ENCODE data around the gene PINLYP. TPM values are rescaled to one million over a fixed set of nuclear protein-coding genes. Genes with fewer than 3 reads are reported as not detected.
"Not testable (repeated sequence)": the region's sequence is repeated elsewhere in the genome, so short reads cannot be mapped to it uniquely, and the experiment has no call there.

Gene PINLYP
- total RNA-seq, 1 donor from 2014 or later: 6.8 TPM

DNA sequence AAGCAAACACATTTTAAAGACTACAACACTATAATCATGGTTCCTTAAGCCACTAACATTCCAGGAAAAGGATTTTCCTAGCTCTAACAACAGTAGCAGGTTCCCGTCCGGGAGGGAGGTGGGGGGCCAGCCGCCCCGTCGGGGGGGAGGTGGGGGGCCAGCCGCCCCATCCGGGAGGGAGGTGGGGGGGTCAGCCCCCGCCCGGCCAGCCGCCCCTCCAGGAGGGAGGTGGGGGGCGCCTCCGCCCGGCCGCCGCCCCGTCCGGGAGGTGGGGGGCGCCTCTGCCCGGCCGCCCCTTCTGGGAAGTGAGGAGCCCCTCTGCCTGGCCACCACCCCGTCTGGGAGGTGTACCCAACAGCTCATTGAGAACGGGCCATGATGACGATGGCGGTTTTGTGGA, 27.7 kb upstream of the PINLYP start:
- H3K9me3 ChIP-seq (ENCODE audit: control insufficient read depth in 3 of 3, low read length in 3 of 3); H3K9ac ChIP-seq (ENCODE audit: low read depth in 1 of 3, low read length in 3 of 3); H3K27me3 ChIP-seq (ENCODE audit: control insufficient read depth in 3 of 3, insufficient read depth in 3 of 3, low read length in 3 of 3); H3K4me3 ChIP-seq (ENCODE audit: low read length in 3 of 3); H3K27ac ChIP-seq (ENCODE audit: low read depth, low read length); H3K4me1 ChIP-seq (ENCODE audit: control insufficient read depth in 3 of 3, insufficient read depth in 3 of 3, low read length in 3 of 3): not testable (repeated sequence)
- peaks cover 40 to 50% (median 47%) of the 10 kb centered on the region in 3 donors for H3K36me3 ChIP-seq (ENCODE audit: control insufficient read depth in 3 of 3, insufficient read depth in 3 of 3, low read length in 3 of 3)

DNA sequence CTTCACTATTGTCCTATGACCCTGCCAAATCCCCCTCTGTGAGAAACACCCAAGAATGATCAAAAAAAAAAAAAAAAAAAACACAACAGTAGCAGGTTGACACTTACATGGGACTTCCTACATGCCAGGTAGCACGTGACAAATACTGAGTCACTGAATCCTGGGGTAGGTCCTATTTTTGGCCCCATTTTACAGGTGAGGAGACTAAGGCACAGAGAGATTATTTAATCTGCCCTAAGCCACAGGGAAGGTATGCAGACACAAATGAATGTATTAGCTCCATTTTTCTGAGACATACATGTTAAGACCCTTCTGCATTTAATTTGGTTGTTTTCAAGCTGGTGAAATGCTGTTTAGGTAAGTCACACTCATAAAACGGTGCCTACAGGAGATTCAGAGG, 26.9 kb upstream of the PINLYP start:
- peaks cover 38 to 50% (median 46%) of the 10 kb centered on the region in 3 donors for H3K36me3 ChIP-seq (ENCODE audit: control insufficient read depth in 3 of 3, insufficient read depth in 3 of 3, low read length in 3 of 3)
- no peak overlapping the region for H3K27ac ChIP-seq (ENCODE audit: low read depth, low read length)
- no peaks in the 10 kb centered on the region for H3K4me1 ChIP-seq (ENCODE audit: control insufficient read depth in 3 of 3, insufficient read depth in 3 of 3, low read length in 3 of 3)
- no peaks in the 10 kb centered on the region for H3K9me3 ChIP-seq (ENCODE audit: control insufficient read depth in 3 of 3, low read length in 3 of 3)
- H3K27me3 ChIP-seq (ENCODE audit: control insufficient read depth in 3 of 3, insufficient read depth in 3 of 3, low read length in 3 of 3): no peaks in the 10 kb centered on the region
- H3K9ac ChIP-seq (ENCODE audit: low read depth in 1 of 3, low read length in 3 of 3): no peak overlapping the region
- H3K4me3 ChIP-seq (ENCODE audit: low read length in 3 of 3): no peak overlapping the region

DNA sequence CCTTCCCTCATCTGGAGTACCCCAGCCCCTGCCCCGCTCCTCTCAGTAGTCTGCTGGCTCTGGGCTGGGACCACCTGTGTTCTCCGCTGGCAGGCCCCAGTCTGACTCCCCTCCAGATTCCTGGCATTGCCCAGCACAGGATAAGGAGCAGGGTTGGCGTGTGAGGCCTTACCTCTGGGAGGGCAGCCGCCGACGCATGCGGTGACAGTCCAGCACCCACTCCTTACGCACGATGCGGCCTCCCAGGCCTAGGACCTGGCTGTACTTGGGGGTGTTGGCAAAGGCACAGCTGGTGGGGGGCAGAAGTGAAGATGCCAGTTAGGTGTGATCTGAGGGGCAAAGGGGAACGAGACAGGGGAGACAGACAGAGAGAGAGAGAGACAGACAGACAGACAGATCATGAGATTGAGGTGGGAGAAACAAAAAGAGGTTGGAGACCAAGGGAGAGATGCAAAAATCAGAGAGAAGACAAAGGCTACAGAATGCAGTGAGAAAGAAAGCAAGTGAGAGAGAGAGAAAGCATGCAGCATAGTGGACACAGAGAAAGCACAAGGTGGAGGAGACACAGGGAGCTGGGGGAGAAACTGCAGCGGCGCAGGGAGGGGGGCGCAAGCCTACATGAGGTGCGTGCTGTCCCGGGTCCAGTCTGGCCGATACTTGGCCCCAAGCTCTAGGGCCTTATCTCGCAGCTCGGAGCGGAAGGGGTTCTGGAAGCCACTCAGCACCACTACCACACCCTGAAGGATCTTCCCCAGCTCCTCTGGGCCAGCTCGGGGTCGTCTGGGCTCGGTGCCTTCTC, 24.0 kb upstream of the PINLYP start:
- no peaks in the 10 kb centered on the region for H3K9me3 ChIP-seq (ENCODE audit: control insufficient read depth in 3 of 3, low read length in 3 of 3)
- H3K27me3 ChIP-seq (ENCODE audit: control insufficient read depth in 3 of 3, insufficient read depth in 3 of 3, low read length in 3 of 3): no peaks in the 10 kb centered on the region
- H3K36me3 ChIP-seq (ENCODE audit: control insufficient read depth in 3 of 3, insufficient read depth in 3 of 3, low read length in 3 of 3): peaks cover 36 to 43% (median 38%) of the 10 kb centered on the region in 3 donors
- no peaks in the 10 kb centered on the region for H3K4me1 ChIP-seq (ENCODE audit: control insufficient read depth in 3 of 3, insufficient read depth in 3 of 3, low read length in 3 of 3)
- H3K9ac ChIP-seq (ENCODE audit: low read depth in 1 of 3, low read length in 3 of 3): peak overlapping the region in 1 of 3 donors; percentile 8
- no peak overlapping the region for H3K4me3 ChIP-seq (ENCODE audit: low read length in 3 of 3)
- H3K27ac ChIP-seq (ENCODE audit: low read depth, low read length): no peak overlapping the region

DNA sequence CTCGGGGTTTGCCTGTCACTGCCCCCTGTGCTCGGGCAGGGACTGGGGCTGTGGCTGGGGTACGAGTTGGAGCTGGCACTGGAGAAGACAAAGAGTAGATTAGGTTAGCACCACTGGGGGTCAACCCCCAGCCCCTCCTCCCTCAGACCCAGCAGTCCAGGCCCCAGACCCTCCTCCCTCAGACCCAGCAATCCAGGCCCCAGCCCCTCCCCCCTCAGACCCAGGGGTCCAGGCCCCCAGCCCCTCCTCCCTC, 23.5 kb upstream of the PINLYP start:
- Histone ChIP-seq H3K9me3 (ENCODE audit: control insufficient read depth in 3 of 3, low read length in 3 of 3) (no peaks in the 10 kb centered on the region), H3K27ac (ENCODE audit: low read depth, low read length) (no peak overlapping the region), H3K36me3 (ENCODE audit: control insufficient read depth in 3 of 3, insufficient read depth in 3 of 3, low read length in 3 of 3) (peaks cover 35 to 43% (median 38%) of the 10 kb centered on the region in 3 donors), H3K4me1 (ENCODE audit: control insufficient read depth in 3 of 3, insufficient read depth in 3 of 3, low read length in 3 of 3) (no peaks in the 10 kb centered on the region), H3K9ac (ENCODE audit: low read depth in 1 of 3, low read length in 3 of 3) (no peak overlapping the region), H3K4me3 (ENCODE audit: low read length in 3 of 3) (no peak overlapping the region), H3K27me3 (ENCODE audit: control insufficient read depth in 3 of 3, insufficient read depth in 3 of 3, low read length in 3 of 3) (no peaks in the 10 kb centered on the region)

DNA sequence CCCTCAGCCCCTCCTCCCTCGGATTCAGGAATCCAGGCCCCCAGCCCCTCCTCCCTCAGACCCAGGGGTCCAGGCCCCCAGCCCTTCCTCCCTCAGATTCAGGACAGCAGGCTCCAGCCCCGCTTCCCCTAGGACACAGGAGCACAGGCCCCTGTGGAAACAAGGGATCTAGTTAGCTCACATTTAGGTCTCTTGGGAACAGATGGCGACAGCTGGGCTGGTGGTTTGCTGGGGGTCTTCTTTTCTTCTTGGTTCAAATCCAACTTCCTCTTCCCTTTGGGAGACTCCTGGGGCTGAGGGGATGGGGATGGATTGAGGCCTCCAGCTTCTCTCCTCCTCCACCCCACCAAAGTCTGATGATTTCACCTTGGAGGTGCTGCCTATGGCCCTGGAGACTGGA, 23.0 kb upstream of the PINLYP start:
- no peaks in the 10 kb centered on the region for H3K4me1 ChIP-seq (ENCODE audit: control insufficient read depth in 3 of 3, insufficient read depth in 3 of 3, low read length in 3 of 3)
- no peaks in the 10 kb centered on the region for H3K9me3 ChIP-seq (ENCODE audit: control insufficient read depth in 3 of 3, low read length in 3 of 3)
- H3K4me3 ChIP-seq (ENCODE audit: low read length in 3 of 3): no peak overlapping the region
- H3K36me3 ChIP-seq (ENCODE audit: control insufficient read depth in 3 of 3, insufficient read depth in 3 of 3, low read length in 3 of 3): peaks cover 37 to 43% (median 38%) of the 10 kb centered on the region in 3 donors
- H3K27me3 ChIP-seq (ENCODE audit: control insufficient read depth in 3 of 3, insufficient read depth in 3 of 3, low read length in 3 of 3): no peaks in the 10 kb centered on the region
- no peak overlapping the region for H3K9ac ChIP-seq (ENCODE audit: low read depth in 1 of 3, low read length in 3 of 3)
- no peak overlapping the region for H3K27ac ChIP-seq (ENCODE audit: low read depth, low read length)

DNA sequence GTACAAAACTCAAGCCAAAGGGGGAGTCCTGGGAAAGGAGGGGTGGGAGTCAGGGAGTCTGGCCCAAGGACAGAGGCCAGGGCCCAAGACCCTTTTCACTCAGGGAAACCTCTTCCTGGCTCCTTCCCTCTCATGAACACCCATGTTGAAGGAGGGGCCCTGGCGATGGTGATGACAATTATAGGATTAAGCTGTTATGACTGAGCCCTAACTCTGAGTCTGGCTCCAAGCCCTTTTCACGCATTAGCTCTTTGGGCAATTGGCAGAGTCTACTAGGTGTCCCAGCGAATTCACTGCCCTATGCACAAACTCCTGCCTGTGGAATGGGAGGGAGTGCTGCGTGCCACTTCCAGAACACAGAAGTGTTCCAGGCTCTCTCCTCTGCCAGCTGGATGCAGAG, 21.9 kb upstream of the PINLYP start:
- Histone ChIP-seq H3K9ac (ENCODE audit: low read depth in 1 of 3, low read length in 3 of 3) (no peak overlapping the region), H3K4me1 (ENCODE audit: control insufficient read depth in 3 of 3, insufficient read depth in 3 of 3, low read length in 3 of 3) (no peaks in the 10 kb centered on the region), H3K4me3 (ENCODE audit: low read length in 3 of 3) (no peak overlapping the region), H3K9me3 (ENCODE audit: control insufficient read depth in 3 of 3, low read length in 3 of 3) (no peaks in the 10 kb centered on the region), H3K27ac (ENCODE audit: low read depth, low read length) (no peak overlapping the region), H3K27me3 (ENCODE audit: control insufficient read depth in 3 of 3, insufficient read depth in 3 of 3, low read length in 3 of 3) (no peaks in the 10 kb centered on the region), H3K36me3 (ENCODE audit: control insufficient read depth in 3 of 3, insufficient read depth in 3 of 3, low read length in 3 of 3) (peaks cover 38 to 43% (median 42%) of the 10 kb centered on the region in 3 donors)

DNA sequence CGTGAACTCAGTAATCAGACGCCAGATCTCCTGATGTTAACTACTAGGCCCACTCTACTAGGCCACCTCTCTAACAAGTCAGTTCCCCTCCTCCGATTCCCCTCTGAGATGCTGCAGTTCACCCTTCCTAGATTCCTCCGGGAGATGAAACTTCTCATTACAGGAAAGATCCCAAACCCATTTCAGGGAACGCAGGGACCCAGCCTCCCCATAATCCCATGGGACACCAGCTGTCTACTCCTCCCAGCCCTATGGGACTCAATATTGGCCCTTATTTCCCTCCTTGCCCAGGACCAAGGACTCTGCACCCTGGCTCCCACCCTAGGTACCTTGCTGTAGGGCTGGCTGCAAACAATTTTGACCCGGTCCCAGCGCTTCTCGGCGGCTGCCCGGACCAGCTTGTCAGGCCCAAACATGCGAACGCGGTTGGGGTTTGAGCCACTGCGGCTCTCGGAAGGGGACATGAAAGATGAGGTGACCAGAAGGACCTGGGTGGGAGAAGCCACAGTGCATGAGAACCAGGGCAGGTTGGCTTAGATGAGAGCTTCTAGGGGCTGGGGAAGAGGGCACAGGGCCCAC, 21.2 kb upstream of the PINLYP start:
- H3K9ac ChIP-seq (ENCODE audit: low read depth in 1 of 3, low read length in 3 of 3): no peak overlapping the region
- no peak overlapping the region for H3K4me3 ChIP-seq (ENCODE audit: low read length in 3 of 3)
- H3K27ac ChIP-seq (ENCODE audit: low read depth, low read length): no peak overlapping the region
- H3K27me3 ChIP-seq (ENCODE audit: control insufficient read depth in 3 of 3, insufficient read depth in 3 of 3, low read length in 3 of 3): no peaks in the 10 kb centered on the region
- H3K4me1 ChIP-seq (ENCODE audit: control insufficient read depth in 3 of 3, insufficient read depth in 3 of 3, low read length in 3 of 3): no peaks in the 10 kb centered on the region
- H3K9me3 ChIP-seq (ENCODE audit: control insufficient read depth in 3 of 3, low read length in 3 of 3): no peaks in the 10 kb centered on the region
- peaks cover 38 to 43% (median 42%) of the 10 kb centered on the region in 3 donors for H3K36me3 ChIP-seq (ENCODE audit: control insufficient read depth in 3 of 3, insufficient read depth in 3 of 3, low read length in 3 of 3)

DNA sequence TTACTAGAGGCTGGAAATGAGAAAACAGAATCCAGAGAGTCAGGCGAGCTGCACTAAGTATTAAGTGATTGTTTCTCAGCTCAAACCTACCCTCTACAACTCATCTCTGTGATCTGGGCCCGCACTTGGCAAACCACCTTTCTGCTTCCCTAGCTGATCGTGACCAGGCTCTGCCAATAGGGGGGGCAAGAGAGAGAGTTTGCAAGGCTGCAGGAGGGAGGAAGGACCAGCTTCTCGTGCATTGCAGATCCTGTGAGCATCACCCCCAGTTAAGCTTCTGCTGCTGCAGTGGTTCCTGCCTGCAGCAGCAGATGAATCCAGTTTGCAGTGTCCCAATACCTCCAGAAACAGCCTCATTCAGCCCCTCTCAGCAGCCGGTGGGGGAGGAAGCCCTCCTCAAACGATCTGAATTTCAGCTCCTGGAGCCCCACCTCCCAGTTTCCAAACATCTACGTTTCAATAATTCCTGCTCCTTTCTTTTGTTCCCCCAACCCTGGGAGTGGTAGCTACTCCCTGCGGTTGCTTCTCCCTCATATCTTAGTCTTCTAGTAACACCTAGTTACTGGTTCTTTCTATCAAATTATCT, 20.3 kb upstream of the PINLYP start:
- Histone ChIP-seq H3K36me3 (ENCODE audit: control insufficient read depth in 3 of 3, insufficient read depth in 3 of 3, low read length in 3 of 3) (peaks cover 39 to 44% (median 43%) of the 10 kb centered on the region in 3 donors), H3K27me3 (ENCODE audit: control insufficient read depth in 3 of 3, insufficient read depth in 3 of 3, low read length in 3 of 3) (no peaks in the 10 kb centered on the region), H3K4me3 (ENCODE audit: low read length in 3 of 3) (no peak overlapping the region), H3K9me3 (ENCODE audit: control insufficient read depth in 3 of 3, low read length in 3 of 3) (no peaks in the 10 kb centered on the region), H3K4me1 (ENCODE audit: control insufficient read depth in 3 of 3, insufficient read depth in 3 of 3, low read length in 3 of 3) (no peaks in the 10 kb centered on the region), H3K9ac (ENCODE audit: low read depth in 1 of 3, low read length in 3 of 3) (no peak overlapping the region), H3K27ac (ENCODE audit: low read depth, low read length) (no peak overlapping the region)

DNA sequence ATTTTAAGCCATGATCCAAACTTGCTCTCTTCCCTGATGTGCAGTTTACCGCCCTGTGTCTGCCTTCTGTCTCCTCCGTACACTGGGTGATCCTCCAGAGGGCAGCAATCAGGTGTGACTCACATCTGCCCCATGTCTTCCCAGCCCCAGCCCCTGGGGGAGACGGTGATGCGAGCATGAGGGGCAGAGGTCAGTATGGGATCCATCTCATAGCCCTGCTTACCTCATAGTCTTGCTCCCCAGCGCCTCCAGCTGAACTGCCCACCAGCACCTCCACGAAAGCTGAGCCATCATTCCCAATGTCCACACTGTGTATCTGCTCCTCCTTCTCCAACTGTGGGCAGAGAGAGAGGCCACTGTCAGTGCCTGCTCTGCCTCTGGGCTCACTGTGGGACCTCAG, 14.9 kb upstream of the PINLYP start:
- Histone ChIP-seq H3K4me1 (ENCODE audit: control insufficient read depth in 3 of 3, insufficient read depth in 3 of 3, low read length in 3 of 3) (peaks cover 14 to 21% (median 15%) of the 10 kb centered on the region in 3 donors), H3K9ac (ENCODE audit: low read depth in 1 of 3, low read length in 3 of 3) (peak overlapping the region in 1 of 3 donors; percentile 16), H3K4me3 (ENCODE audit: low read length in 3 of 3) (no peak overlapping the region), H3K9me3 (ENCODE audit: control insufficient read depth in 3 of 3, low read length in 3 of 3) (no peaks in the 10 kb centered on the region), H3K36me3 (ENCODE audit: control insufficient read depth in 3 of 3, insufficient read depth in 3 of 3, low read length in 3 of 3) (peaks cover 12 to 20% (median 14%) of the 10 kb centered on the region in 3 donors), H3K27ac (ENCODE audit: low read depth, low read length) (no peak overlapping the region), H3K27me3 (ENCODE audit: control insufficient read depth in 3 of 3, insufficient read depth in 3 of 3, low read length in 3 of 3) (no peaks in the 10 kb centered on the region)
